ENCODE results near the gene PATL1.

GRCh38 chr11:59607703-59608454 lies 61.0 kb downstream of the PATL1 start:
- no peak for TF ChIP-seq CTCF (IDR thresholded peaks at IDR 0.05; ENCODE audit: insufficient read depth, low read length, poor library complexity, severe bottlenecking)
- no peak for TF ChIP-seq EZH2phosphoT487 (conservative IDR thresholded peaks at IDR 0.05; ENCODE audit: low read length)

Data from SU-DHL-6 (cell line).